Superior temporal gyrus (tissue), 1 donor: ENCODE measurements around the gene FEZ2.
A peak's percentile ranks its signal among the peaks of the same experiment; 100 is the strongest.
"Not testable (repeated sequence)": the region's sequence is repeated elsewhere in the genome, so short reads cannot be mapped to it uniquely, and the experiment has no call there.

Experiments
- DNase-seq: peaks from one replicate; pipeline ENCODE4 v3.0.0-alpha.2; 2016; ENCODE audit errors: extremely low spot score

Gene FEZ2, protein sequence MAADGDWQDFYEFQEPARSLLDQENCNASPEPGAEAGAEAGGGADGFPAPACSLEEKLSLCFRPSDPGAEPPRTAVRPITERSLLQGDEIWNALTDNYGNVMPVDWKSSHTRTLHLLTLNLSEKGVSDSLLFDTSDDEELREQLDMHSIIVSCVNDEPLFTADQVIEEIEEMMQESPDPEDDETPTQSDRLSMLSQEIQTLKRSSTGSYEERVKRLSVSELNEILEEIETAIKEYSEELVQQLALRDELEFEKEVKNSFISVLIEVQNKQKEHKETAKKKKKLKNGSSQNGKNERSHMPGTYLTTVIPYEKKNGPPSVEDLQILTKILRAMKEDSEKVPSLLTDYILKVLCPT

DNA sequence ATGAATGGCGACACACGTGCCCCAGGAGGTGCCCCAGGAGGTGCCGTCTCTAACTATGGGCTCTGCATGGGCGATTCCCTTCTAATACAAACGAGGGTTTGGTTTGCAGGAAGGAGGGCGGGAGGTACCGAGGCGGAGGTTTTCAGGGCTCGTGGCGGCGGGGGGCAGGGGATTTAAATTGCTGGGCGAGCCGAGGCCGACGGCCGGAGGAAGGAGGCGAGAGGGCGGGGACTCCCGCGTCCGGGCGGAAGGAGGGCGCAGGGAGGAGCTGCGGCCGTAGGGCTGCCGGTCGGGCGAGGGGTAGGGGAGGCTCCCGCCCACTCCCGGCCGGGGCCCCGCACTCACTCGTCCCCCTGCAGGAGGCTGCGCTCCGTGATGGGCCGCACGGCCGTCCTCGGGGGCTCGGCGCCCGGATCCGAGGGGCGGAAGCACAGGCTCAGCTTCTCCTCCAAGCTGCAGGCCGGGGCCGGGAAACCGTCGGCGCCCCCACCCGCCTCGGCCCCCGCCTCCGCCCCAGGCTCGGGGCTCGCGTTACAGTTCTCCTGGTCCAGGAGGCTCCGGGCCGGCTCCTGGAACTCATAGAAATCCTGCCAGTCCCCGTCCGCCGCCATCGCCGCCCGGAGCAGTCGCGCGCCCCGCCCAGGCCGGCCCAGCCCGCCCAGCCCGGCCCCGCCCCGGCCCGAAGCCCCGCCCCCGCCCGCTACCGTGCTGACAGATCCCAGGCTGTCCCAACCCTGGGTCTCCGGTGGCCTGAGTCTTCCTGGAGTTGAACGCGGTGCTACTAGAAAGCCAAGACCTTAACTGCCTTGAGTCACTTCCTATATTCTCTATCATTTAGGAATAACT lies at the start of gene FEZ2:
Gene FEZ2, minus strand, starts transcription at position 637 of the 846 bp plus-strand sequence. Its CDS starts 26 bp downstream, at position 611.
- peak; percentile 49 for DNase-seq

DNA sequence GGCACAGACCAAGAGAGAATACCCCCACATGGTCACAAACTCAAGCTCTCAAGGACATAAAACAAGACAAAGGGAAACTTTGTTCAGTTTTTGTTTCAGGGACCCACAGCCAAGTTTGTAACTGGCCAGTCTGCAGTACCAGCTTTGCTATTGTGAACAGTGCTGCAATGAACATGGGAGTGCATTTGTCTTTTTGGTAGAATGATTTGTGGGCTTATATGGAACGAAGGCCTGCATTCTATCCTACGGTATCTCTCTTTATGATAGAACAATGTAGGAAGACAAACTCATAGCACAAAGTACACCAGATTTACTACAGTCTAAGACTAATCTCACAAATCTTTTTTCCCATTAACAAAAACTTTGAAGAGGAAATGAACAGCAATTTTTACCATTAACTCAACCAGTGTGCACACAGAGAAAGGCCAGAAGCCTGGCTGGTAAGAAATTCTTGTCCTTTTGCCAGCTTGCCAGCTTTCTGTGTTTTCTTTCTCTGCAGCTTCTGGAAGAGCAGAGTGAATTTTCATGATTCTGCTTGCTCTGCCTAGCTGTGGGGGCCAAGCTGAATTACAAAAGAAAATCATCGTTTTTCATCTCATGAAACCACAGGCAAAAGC lies 37.1 kb upstream of the FEZ2 start:
- no peak for DNase-seq

DNA sequence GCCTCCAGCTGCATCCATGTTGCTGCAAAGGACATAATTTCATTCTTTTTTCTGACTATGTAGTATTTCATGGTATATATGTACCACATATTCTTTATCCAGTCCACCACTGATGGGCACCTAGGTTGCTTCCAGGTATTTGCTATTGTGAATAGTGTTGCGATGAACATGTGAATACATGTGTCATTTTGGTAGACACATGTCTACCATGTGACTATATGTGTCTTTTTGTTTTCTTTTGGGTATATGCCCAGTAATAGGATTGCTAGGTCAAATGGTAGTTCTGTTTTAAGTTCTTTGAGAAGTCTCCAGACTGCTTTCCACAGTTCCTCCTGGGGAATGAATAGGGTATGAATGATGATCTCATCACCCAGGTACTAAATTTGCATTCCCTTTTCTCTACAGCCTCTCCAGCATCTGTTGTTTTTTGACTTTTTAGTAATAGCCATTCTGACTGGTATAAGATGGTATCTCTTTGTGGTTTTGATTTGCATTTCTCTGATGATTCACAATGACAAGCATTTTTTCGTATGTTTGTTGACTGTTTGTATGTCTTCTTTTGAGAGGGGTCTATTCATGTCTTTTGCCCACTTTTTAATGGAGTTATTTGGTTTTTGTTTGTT lies 35.6 kb upstream of the FEZ2 start:
- no peak for DNase-seq

DNA sequence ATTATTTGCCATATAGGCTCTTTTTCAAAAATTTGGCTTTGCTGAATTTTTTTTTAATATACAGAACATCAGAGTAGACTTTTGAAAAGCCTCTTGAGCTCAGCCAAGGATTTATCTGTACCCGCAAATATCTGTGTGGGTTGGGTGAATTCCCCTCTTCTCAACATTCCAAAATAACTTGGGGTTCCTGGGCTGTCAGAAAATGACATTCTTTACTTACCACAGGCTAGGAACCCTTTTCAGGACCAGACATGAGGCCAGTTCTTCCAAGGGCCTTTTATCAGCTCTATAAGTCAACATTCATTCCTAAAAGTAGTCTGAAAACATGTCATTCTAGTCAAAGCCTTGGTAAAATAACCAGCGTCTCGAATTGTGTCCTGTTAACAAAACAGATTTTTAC lies 28.8 kb upstream of the FEZ2 start:
- DNase-seq: no peak

DNA sequence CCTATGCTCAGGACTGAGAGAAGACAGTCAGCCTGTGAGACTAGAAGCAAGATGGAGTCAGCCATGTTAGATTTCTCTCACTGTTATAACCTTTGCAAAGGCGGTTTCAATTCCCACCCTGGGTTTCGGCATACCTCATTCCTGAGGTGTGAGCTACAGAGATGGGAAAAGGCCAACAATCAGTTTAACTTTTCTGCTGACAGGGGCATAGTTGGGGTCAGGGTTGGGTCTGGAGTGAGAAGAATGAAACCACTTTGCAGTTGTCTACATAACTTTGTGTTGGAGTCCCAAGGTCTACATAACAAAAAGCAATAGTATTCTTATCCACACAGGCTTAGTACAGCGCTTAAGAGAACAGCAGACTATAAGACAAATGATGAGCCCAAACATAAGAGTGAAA lies 28.1 kb upstream of the FEZ2 start:
- DNase-seq: no peak

DNA sequence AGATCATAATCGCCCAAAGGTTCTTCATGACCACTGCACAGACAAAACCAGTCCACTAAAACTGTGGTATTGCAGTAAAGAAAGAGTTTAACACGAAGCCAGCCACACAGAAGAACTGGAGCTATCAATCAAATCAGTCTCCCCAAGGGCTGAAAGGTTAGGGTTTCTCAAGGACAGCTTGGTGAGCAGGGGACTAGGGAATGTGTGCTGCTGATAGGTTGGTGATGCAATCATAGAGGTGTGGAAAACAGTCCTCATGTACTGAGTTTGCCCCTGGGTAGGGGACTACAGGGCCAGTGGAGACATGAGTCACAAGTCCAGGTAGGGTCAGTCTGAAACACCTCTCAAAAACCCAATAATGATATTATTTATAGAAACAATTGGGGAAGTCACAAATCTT lies 27.3 kb upstream of the FEZ2 start:
- no peak for DNase-seq

DNA sequence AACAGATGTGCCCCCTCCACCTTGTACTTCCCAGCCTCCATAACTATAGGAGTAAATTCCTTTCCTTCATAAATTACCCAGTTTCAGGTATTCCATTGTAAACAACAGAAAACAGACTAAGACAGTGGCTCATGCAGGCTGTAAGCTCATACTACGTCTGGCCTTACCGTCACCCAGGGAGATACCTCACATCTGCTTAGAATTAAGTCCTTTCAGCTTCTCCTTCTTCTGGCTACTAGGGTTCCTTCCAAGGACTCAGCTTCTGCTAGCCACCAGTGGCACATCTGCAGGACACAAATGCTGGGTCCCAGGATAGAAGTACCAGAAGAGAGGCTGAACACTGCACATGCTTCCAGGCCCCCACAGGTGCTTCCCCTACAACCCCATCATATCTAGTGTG lies 22.4 kb upstream of the FEZ2 start:
- DNase-seq: no peak

DNA sequence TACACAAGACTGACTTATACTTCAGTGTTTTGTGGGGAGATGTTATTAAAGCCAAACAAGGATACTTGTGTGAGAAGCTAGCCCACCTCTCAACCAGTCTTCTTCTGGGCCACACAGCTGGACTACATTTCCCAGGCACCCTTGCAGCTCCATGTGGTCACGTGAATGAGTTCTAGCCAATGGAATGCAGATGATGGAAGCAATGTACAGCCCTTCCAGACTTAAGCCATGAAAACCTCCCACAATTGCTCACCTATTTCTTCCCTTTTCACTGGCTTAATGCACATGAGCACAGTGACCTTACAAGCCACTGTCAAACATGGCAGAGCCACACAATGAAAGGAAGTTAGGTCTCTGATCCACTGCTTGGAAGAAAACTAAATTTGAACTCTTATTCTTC lies 20.4 kb upstream of the FEZ2 start:
- DNase-seq: peak; percentile 30

DNA sequence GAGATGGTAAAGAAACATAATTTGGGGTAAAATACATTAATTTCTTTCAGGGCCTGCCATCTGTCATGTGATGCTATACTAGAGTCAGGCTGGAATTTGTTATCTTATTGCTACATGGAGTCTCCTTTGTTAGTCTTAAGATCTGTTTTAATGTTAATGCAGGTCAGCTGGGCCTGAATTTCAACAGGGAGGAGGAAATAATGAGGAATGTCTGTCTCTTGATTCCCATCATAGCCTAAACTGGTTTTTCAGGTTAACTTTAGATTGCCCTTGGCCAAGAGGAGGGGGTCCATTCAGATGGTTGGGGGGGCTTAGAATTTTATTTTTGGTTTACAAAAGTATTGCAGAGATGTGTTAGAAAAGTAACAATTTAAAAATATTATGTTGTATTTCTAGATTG lies 19.0 kb upstream of the FEZ2 start:
- no peak for DNase-seq

DNA sequence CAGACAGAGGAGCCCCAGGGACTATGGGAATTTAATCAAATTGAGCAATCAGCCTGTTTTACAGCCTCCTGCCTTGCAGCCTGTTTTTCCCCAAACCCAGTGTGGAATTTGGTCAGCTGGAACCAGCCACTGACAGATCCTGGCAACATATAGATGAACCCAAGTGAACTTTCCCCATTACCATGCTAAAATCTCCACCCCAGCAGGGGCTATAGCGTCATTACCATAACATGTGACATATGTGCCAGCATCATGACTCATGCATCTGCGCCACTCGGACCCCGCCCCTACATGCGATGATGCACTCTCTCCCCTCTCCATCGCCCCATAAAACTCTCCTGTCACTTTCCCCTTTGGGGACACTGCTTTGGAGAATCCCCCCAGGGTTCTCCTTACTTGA lies 17.3 kb upstream of the FEZ2 start:
- DNase-seq: no peak

DNA sequence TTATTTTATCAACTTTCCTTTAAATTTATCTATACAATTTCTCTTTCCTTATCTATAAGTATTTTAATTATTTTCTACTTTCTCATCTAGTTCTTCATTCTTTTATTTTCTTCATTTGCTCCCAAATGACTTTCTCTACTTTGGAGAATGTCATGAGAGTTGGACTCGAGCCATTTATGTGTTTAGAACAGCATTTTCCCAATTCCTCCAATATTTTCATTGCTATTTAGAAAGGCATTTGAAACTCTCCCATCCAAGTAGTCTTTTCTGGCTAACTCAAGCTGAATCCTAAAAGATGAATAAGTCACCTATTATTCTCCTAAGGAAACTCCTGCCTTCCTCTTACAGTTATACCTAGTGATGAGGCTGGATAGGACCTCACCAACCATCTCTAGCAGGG lies 15.8 kb upstream of the FEZ2 start:
- no peak for DNase-seq

DNA sequence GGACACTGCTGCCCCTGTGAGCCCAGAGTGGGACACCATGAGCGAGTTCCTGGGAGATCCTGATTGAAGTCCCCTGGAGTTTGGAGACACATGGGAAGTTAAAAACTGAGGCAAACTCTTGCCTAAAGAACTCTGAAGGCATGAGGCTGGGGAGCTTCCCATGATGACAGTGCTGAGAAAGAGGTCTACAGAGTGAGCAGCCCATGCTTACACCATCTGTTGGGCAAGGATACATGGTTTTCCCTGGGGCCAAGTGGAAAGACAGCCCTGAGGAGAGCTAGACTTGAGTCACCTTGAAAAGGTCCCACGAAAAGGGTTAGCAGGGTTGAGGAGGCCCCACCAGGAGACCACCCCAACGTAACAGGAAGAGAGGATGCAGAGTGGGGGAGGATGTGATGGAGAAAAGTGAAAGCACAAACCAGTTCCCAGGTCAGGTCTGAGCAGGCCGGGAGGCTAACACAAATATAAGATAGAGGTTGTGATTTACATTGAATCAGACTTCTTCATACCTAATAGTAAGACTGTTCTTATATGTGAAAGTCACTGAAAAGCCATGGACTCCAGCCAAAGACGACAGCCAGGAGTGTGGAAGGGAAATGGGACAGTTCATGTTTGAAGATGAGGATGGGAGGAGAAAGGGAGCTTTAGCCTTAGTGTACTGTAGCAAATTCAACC lies 13.5 kb upstream of the FEZ2 start:
- DNase-seq: no peak

DNA sequence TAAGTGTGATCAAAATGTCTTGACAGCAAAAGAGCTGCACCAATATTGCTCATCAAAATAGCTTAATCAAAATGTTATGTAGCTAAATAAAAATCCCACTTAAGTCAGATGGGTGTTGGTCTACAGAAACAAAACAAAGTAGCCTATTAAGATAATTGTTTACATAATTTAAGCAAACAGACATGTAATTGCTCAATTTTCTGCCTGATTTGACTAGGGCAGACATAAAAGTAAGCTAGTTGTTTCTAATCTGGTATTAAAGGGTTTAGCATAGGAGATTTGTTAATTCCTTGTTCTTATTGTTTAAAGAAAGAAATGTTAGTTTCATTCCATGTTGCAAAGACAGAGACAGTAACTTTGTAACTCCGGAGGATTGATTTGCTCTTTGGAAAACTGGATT lies 11.5 kb upstream of the FEZ2 start:
- no peak for DNase-seq

DNA sequence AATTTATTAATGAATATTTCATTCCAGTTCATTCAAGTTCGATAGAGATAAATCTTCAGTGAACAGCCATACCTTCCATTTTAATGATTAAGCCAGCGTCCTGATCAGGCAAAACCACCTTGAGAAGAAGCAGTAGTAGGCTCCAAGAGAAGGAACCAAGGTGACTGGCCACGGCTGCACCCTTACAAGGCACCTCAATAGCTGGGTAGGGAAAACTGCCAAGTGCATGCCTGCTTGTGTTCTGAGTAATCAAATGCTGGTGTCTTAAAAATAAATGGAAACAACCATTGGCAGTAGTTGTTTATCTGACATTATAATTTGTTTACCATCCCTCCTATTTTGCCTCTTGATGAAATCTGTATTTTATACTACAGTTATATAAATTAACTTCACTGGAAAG lies 10.0 kb upstream of the FEZ2 start:
- DNase-seq: no peak

DNA sequence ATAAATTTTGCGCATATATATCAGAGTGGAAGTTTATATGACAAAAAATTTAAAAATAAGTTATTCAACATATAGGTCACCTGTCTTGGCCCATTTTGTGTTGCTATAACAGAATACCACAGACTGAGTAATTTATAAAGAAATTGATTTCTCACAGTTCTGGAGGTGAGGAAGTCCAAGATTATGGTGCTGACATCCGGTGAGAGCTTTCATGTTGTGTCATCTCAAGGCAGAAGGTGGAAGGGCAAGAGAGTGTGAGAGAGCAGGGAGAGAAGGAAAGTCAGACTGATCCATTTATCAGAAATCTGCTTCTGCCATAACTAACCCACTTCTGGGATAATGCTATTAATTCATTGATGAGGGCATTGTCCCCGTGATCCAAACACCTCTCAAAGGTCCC lies 9.0 kb upstream of the FEZ2 start:
- DNase-seq: no peak

DNA sequence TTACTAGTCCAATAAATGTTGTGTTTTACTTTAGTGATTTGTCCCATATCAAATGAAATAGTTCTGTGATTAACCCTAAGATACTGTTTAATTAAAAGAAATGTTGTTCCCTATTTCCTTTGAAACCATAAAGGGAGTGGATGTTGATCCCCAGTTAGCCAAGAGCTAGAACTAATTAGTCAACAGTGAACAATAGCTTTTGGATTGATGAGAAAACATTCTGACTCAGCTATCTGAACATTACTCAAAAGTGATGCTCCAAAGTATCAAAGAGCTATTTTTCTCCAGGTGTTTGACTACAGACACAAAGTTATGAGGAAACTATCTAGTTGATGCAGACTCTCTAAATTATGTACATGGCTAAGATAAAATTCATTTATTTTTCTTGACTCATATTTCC lies 7.3 kb upstream of the FEZ2 start:
- DNase-seq: no peak

DNA sequence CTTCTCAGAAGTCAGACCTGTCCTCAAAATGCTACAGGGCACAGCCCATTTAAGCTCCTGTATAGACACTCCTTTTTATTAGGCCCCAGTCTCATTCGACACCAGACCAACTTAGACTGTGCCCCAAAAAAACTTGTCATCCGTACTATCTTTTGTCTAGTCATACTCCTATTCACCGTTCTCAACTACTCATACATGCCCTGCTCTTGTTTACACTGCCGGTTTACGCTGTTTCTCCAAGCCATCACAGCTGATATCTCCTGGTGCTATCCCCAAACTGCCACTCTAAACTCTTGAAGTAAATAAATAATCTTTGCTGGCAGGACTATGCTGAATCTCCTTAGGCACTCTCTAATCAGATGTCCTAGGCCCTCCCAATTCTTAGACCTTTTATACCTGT lies 5.7 kb upstream of the FEZ2 start:
- DNase-seq: not testable (repeated sequence)

DNA sequence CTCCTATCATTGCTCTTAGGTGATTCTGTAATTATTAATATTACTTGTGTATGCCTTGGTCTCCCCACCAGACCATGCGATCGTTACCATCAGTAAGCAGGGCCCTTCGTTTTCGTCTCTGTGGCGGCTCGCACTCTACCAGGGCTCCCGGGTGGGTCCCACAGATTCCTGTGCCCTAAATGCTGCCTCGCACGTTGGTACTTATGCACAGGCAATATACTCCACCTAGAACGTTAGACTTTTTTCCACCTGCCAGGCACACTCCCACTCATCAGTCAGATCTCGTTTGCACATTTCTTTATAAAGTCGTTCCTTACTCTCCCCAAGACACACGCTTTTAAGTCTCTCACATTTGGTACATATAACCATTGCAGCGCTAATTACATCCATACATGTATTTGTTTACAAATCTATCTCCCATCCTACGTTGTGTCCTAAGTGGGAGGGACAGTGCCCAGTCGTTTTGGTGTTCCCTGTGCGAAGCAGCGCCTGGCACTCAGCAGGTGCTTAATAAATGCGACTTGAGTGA lies 901 bp downstream of the FEZ2 start:
- DNase-seq: no peak

DNA sequence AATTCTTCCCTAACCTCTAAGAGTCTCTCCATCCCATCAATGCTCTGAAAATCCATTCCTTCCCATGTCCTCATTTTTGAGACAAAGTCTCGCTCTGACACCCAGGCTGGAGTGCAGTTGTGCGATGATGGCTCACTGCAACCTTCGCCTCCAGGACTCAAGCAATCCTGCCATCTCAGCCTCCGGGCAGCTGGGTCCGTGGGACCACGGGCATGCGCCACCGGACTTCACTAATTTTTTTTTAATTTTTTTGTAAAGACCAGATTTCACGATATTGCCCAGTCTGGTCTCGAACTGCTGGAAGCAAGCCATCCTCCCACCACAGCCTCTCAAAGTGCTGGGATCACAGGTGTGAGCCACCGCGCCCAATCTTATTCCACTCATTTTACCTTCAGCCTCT lies 1.6 kb downstream of the FEZ2 start:
- DNase-seq: no peak

DNA sequence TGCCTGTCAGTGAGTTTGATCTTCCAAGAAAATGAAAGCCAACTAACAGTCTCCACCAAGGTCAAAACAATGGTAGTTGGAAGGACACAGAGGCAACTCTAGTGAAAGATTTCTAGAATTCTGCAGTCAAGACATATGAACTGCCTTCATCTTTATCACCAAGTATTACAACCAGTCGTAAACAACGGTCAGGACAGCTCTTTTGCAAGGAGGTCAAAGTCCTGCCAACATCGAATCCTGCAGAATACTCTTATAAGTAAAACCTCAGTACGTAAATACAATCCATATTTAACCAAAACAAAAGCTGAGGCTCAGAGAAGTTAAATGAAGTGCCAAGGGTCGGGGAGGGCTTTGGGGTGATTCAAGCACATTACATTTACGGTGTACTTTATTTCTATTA lies 3.1 kb downstream of the FEZ2 start:
- DNase-seq: no peak

DNA sequence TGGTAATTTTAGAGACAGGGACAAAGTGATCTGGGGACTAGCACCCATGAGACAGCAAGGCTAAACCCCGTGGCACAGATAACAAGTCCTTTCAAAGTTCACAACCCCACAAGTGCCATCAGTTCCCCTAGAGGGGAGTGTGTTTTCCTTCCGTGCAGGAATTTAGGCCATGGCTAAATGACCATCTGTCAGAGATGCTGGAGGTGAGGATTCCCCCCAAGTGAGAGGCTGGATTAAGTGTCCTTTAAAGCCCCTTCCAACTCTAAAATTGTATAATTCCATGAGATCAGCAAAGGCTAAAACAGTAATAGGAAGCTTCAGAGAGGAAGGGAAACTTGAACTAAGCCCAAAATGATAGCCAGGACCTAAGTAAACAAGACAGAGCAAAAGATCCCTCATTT lies 8.7 kb downstream of the FEZ2 start:
- DNase-seq: peak; percentile 48

DNA sequence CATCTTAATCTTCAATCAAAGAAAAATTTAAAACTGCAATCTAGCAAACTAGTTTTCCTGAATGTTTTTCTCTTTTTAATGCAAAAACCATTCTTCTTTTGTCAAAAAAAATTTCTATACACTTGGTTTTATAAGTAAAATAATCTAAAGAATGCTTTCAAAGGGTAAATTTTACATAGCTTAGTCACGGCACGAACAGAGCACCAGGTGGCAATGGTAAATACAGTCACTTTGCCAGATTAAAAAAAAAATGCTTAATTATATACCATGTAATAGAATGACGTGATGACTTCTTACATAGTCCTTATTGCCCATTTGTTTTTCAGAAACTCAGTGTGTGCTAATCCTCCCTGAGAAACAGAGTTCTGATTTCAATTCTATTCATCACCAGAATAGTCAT lies 10.4 kb downstream of the FEZ2 start:
- DNase-seq: no peak
